Thyroid gland (tissue), 4 donors: ENCODE measurements around the gene CLCN2.

Experiments used
- CTCF ChIP-seq, 6 experiments: fragments of 200-600 bp in 3 of 6; fragments of 450-650 bp in 3 of 6; sonication (generic) in 3 of 6; IDR thresholded peaks; one replicate each; pipeline ENCODE4 v1.5.1; 2016 to 2019; ENCODE audit warnings: antibody characterized with exemption in 6 of 6, mild to moderate bottlenecking in 2 of 6, inconsistent platforms in 1 of 6, moderate library complexity in 1 of 6
- POLR2A ChIP-seq, 2 donors: fragments of 450-650 bp; IDR thresholded peaks; one replicate each; pipeline ENCODE4 v1.6.1; 2017; ENCODE audit warnings: antibody characterized with exemption in 2 of 2, mild to moderate bottlenecking in 2 of 2, moderate library complexity in 1 of 2

- TF ChIP-seq CTCF (IDR thresholded peaks at IDR 0.05), result no peak
- TF ChIP-seq POLR2A (IDR thresholded peaks at IDR 0.05), result no peak
Measured at GRCh38 chr3:184299488-184300377, 61.7 kb downstream of the CLCN2 start.
